Fibroblast of mammary gland (primary cell): Measurements from ENCODE around the gene RAPSN.
A peak's percentile ranks its signal among the peaks of the same experiment; 100 is the strongest.

ENCODE experiments used
- DNase-seq: peaks from one replicate; pipeline ENCODE4 v3.0.0-alpha.2; 2010; ENCODE audit warnings: low read depth
- H3K4me3 ChIP-seq: 2 replicates; pipeline ENCODE4 v1.5.1; 2011; ENCODE audit warnings: low read depth, mild to moderate bottlenecking, low read length, moderate library complexity; ENCODE audit not compliant: control insufficient read depth
- TF ChIP-seq, protein P1 (sequence below): conservative IDR thresholded peaks from 2 replicates; pipeline ENCODE4 v1.5.1; 2011; ENCODE audit warnings: low read depth, low read length, inconsistent platforms; ENCODE audit not compliant: control insufficient read depth, insufficient read depth

RAPSN gene

GRCh38 chr11:47410370-47411264 lies 38.3 kb downstream of the RAPSN start:
- TF ChIP-seq, protein P1, sequence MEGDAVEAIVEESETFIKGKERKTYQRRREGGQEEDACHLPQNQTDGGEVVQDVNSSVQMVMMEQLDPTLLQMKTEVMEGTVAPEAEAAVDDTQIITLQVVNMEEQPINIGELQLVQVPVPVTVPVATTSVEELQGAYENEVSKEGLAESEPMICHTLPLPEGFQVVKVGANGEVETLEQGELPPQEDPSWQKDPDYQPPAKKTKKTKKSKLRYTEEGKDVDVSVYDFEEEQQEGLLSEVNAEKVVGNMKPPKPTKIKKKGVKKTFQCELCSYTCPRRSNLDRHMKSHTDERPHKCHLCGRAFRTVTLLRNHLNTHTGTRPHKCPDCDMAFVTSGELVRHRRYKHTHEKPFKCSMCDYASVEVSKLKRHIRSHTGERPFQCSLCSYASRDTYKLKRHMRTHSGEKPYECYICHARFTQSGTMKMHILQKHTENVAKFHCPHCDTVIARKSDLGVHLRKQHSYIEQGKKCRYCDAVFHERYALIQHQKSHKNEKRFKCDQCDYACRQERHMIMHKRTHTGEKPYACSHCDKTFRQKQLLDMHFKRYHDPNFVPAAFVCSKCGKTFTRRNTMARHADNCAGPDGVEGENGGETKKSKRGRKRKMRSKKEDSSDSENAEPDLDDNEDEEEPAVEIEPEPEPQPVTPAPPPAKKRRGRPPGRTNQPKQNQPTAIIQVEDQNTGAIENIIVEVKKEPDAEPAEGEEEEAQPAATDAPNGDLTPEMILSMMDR: no peak
- DNase-seq: no peak
- peak overlapping the region; percentile 97 for H3K4me3 ChIP-seq

- no peak for DNase-seq
- TF ChIP-seq, protein P1: no peak
- H3K4me3 ChIP-seq: peak overlapping the region; percentile 97
Observed at GRCh38 chr11:47409440-47410369, 39.2 kb downstream of the RAPSN start.

DNA sequence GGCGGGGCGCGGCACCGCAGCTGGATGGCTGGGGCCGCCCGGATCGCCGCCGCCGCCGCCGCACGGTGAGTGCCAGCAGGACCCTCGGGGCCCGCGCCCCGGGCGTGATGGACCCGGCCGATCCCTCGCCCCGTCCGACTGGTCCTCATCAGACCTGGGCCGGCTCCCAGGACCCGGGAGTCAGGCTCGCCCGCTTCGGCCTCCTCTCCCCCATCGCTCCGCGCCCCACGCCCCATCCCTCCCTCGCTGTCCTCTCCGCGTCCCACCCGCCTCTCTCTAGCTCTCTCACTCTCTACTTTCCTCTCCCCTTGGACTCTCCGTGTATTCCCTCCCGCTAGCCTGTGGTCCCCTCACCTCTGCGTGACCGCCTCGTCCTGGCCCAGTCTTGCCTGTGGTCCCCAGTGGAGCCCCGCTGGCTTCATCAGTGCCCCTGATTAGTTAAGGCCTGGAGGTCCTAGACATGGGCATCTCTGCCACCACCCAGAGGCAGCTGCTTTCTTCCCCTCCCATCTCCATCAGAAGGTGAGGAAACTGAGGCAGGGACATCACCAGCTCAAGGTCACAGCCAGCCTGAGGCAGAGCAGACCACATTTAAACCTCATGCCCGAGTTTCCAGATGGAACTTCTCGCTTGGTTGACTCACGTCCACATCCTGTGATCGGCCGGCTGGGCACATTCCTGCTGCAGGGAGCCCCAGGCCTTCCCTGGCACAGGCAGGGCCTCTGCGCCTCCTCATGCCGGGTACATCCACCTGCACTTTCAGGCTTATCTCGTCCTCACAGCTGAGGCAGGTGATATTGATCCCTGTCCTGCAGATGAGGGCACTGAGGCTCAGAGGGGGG lies 40.1 kb downstream of the RAPSN start:
- DNase-seq: peak; percentile 86
- peak overlapping the region; percentile 97 for H3K4me3 ChIP-seq
- TF ChIP-seq, protein P1: no peak

- H3K4me3 ChIP-seq: peak within 1 kb of the TSS; percentile 97
- peak; percentile 95 for DNase-seq
- TF ChIP-seq, protein P1: no peak
Observed at GRCh38 chr11:47407746-47408590, 41.0 kb downstream of the RAPSN start, which contains the start of gene SLC39A13. TSS of gene SLC39A13 (plus strand) at chr11:47408590. CDS start at chr11:47410095, 1,505 bp downstream.

GRCh38 chr11:47406896-47407745 lies 41.8 kb downstream of the RAPSN start:
- peak overlapping the region; percentile 55 for H3K4me3 ChIP-seq
- no peak for DNase-seq
- TF ChIP-seq, protein P1: peak; percentile 2
